NCI-H1694 (cell line): ENCODE data around the gene PHF20.
"Not testable (repeated sequence)": the region's sequence is repeated elsewhere in the genome, so short reads cannot be mapped to it uniquely, and the experiment has no call there.

Experiments
- DNase-seq: peaks from one replicate; lab custom pipeline; 2025; lab: John Stamatoyannopoulos, UW

Gene PHF20

GRCh38 chr20:35776513-35777101 is 4.8 kb downstream of the PHF20 start:
- DNase-seq: no peak

- not testable (repeated sequence) for DNase-seq
These were observed 12.0 kb downstream of the PHF20 start for GRCh38 chr20:35783811-35784210.

- DNase-seq: not testable (repeated sequence)
These were observed 13.7 kb downstream of the PHF20 start for GRCh38 chr20:35785541-35785940.

GRCh38 chr20:35788796-35789195 is 17.0 kb downstream of the PHF20 start:
- DNase-seq: no peak

GRCh38 chr20:35791097-35791496 is 19.3 kb downstream of the PHF20 start:
- DNase-seq: no peak

- no peak for DNase-seq
These were observed 20.0 kb downstream of the PHF20 start for GRCh38 chr20:35791821-35792220.

- DNase-seq: no peak
These were observed 20.9 kb downstream of the PHF20 start for GRCh38 chr20:35792740-35793139.

- no peak for DNase-seq
These were observed 24.8 kb downstream of the PHF20 start for GRCh38 chr20:35796571-35796970.

GRCh38 chr20:35801865-35802264 is 30.1 kb downstream of the PHF20 start:
- no peak for DNase-seq

GRCh38 chr20:35806075-35806474 is 34.3 kb downstream of the PHF20 start:
- no peak for DNase-seq

GRCh38 chr20:35807877-35808276 is 36.1 kb downstream of the PHF20 start:
- no peak for DNase-seq

GRCh38 chr20:35820715-35821114 is 48.9 kb downstream of the PHF20 start:
- no peak for DNase-seq

- DNase-seq: no peak
These were observed 50.0 kb downstream of the PHF20 start for GRCh38 chr20:35821807-35822242.

GRCh38 chr20:35823147-35823546 is 51.3 kb downstream of the PHF20 start:
- no peak for DNase-seq

GRCh38 chr20:35823937-35824336 is 52.1 kb downstream of the PHF20 start:
- no peak for DNase-seq

GRCh38 chr20:35826397-35826998 is 54.7 kb downstream of the PHF20 start:
- no peak for DNase-seq

GRCh38 chr20:35828434-35828833 is 56.6 kb downstream of the PHF20 start:
- DNase-seq: peak; percentile 14

- no peak for DNase-seq
These were observed 57.1 kb downstream of the PHF20 start for GRCh38 chr20:35828916-35829315.

GRCh38 chr20:35830264-35830663 is 58.4 kb downstream of the PHF20 start:
- DNase-seq: no peak

- DNase-seq: no peak
These were observed 59.2 kb downstream of the PHF20 start for GRCh38 chr20:35831029-35831428.

GRCh38 chr20:35831971-35832370 is 60.2 kb downstream of the PHF20 start:
- DNase-seq: no peak

- DNase-seq: no peak
These were observed 61.4 kb downstream of the PHF20 start for GRCh38 chr20:35833241-35833640.

GRCh38 chr20:35837577-35838195 is 65.9 kb downstream of the PHF20 start:
- DNase-seq: no peak

GRCh38 chr20:35838205-35838604 is 66.4 kb downstream of the PHF20 start:
- no peak for DNase-seq
